HK-2 (cell line): Measurements from ENCODE around the gene AHCYL1.

Experiments used
- DNase-seq: peaks from one replicate; pipeline ENCODE4 v3.0.0-alpha.2; 2018; ENCODE audit not compliant: unreplicated experiment

The AHCYL1 gene

GRCh38 chr1:110035236-110035752 lies 50.7 kb downstream of the AHCYL1 start:
- DNase-seq: no peak

- no peak for DNase-seq
These were observed 53.7 kb downstream of the AHCYL1 start for GRCh38 chr1:110038271-110038670.

GRCh38 chr1:110039641-110040040 lies 55.1 kb downstream of the AHCYL1 start:
- no peak for DNase-seq

- no peak for DNase-seq
These were observed 56.0 kb downstream of the AHCYL1 start for GRCh38 chr1:110040548-110040947.

GRCh38 chr1:110043016-110043415 lies 58.5 kb downstream of the AHCYL1 start:
- DNase-seq: no peak

GRCh38 chr1:110047463-110047862 lies 62.9 kb downstream of the AHCYL1 start:
- DNase-seq: no peak

- DNase-seq: no peak
These were observed 63.7 kb downstream of the AHCYL1 start for GRCh38 chr1:110048240-110048639.

GRCh38 chr1:110048923-110049601 lies 64.5 kb downstream of the AHCYL1 start:
- DNase-seq: no peak

GRCh38 chr1:110049801-110050601 lies 65.4 kb downstream of the AHCYL1 start:
- DNase-seq: no peak

- no peak for DNase-seq
These were observed 66.2 kb downstream of the AHCYL1 start for GRCh38 chr1:110050602-110051261.

GRCh38 chr1:110051262-110051648 lies 66.7 kb downstream of the AHCYL1 start:
- no peak for DNase-seq

GRCh38 chr1:110053552-110054428 lies 69.2 kb downstream of the AHCYL1 start:
- DNase-seq: peak; percentile 73

- DNase-seq: no peak
These were observed 71.1 kb downstream of the AHCYL1 start for GRCh38 chr1:110055493-110056284.

- DNase-seq: no peak
These were observed 71.7 kb downstream of the AHCYL1 start for GRCh38 chr1:110056285-110056683.

GRCh38 chr1:110056776-110057175 lies 72.2 kb downstream of the AHCYL1 start:
- no peak for DNase-seq

- DNase-seq: no peak
These were observed 73.5 kb downstream of the AHCYL1 start for GRCh38 chr1:110057963-110058518.

- DNase-seq: no peak
These were observed 74.0 kb downstream of the AHCYL1 start for GRCh38 chr1:110058591-110058990.

GRCh38 chr1:110059133-110059863 lies 74.7 kb downstream of the AHCYL1 start:
- no peak for DNase-seq

GRCh38 chr1:110060034-110060661 lies 75.6 kb downstream of the AHCYL1 start:
- DNase-seq: peak; percentile 37
